CD4-positive, alpha-beta T cell treated with Interferon gamma for 1 hour (primary cell): Measurements from ENCODE around the gene OR10C1.

Experiments used
- DNase-seq: peaks from one replicate; pipeline ENCODE4 v3.0.0-alpha.2; 2020

OR10C1 gene

GRCh38 chr6:29479560-29479959, 40.5 kb downstream of the OR10C1 start:
- DNase-seq, result no peak

- no peak for DNase-seq
Measured at GRCh38 chr6:29483186-29483585, 44.1 kb downstream of the OR10C1 start.

GRCh38 chr6:29483735-29484134, 44.6 kb downstream of the OR10C1 start:
- DNase-seq, result no peak

GRCh38 chr6:29486577-29486976, 47.5 kb downstream of the OR10C1 start:
- no peak for DNase-seq

- DNase-seq, result no peak
Measured at GRCh38 chr6:29487131-29487530, 48.0 kb downstream of the OR10C1 start.

GRCh38 chr6:29487660-29488059, 48.6 kb downstream of the OR10C1 start, which contains the start of gene MAS1L:
TSS of gene MAS1L (minus strand) at chr6:29487956. CDS start at chr6:29487902, 54 bp downstream.
- no peak for DNase-seq

- DNase-seq, result no peak
Measured at GRCh38 chr6:29488874-29489273, 49.8 kb downstream of the OR10C1 start.

- no peak for DNase-seq
Measured at GRCh38 chr6:29489286-29489685, 50.2 kb downstream of the OR10C1 start.

GRCh38 chr6:29490055-29490454, 50.9 kb downstream of the OR10C1 start:
- no peak for DNase-seq

- DNase-seq, result no peak
Measured at GRCh38 chr6:29490552-29490951, 51.4 kb downstream of the OR10C1 start.
